Coronary artery (tissue), 2 donors: ENCODE results near the gene CADPS.

Experiments used
- DNase-seq: peaks from one replicate; pipeline ENCODE4 v3.0.0-alpha.2; 2017; ENCODE audit warnings: low spot score
- H3K27ac ChIP-seq, 2 donors: fragments of 200-600 bp; sonication (generic); one replicate each; pipeline ENCODE4 v1.5.1; 2016 to 2019
- H3K4me3 ChIP-seq: fragments of 200-600 bp; sonication (generic); 2 replicates; pipeline ENCODE4 v1.5.1; 2016; ENCODE audit warnings: mild to moderate bottlenecking, moderate library complexity
- TF ChIP-seq, protein P1 (sequence below): fragments of 200-600 bp; sonication (generic); IDR thresholded peaks from one replicate; pipeline ENCODE4 v1.5.1; 2019; ENCODE audit warnings: antibody characterized with exemption

CADPS gene

DNA sequence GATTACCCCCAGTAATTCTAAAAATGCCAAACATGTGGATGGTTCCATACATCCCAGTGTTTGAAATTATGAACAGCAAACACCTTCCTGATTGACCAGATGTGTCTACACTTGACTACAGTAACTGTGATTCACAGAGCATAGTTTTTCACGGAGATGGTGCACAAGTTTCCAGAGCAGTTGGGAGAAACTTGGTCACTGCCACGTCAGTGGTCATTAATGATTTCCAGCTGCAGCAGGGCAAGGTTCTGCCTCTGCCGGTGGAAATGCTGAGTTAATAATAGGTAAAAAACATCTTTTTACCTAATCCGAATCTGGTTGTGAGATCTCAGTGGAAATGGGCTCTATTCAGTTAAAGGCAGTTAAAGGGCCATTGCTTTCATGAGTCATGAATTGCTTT lies 347.7 kb downstream of the CADPS start:
- no peak for DNase-seq
- TF ChIP-seq, protein P1, sequence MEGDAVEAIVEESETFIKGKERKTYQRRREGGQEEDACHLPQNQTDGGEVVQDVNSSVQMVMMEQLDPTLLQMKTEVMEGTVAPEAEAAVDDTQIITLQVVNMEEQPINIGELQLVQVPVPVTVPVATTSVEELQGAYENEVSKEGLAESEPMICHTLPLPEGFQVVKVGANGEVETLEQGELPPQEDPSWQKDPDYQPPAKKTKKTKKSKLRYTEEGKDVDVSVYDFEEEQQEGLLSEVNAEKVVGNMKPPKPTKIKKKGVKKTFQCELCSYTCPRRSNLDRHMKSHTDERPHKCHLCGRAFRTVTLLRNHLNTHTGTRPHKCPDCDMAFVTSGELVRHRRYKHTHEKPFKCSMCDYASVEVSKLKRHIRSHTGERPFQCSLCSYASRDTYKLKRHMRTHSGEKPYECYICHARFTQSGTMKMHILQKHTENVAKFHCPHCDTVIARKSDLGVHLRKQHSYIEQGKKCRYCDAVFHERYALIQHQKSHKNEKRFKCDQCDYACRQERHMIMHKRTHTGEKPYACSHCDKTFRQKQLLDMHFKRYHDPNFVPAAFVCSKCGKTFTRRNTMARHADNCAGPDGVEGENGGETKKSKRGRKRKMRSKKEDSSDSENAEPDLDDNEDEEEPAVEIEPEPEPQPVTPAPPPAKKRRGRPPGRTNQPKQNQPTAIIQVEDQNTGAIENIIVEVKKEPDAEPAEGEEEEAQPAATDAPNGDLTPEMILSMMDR = no peak
- no peak overlapping the region for H3K27ac ChIP-seq
- H3K4me3 ChIP-seq = no peak overlapping the region

DNA sequence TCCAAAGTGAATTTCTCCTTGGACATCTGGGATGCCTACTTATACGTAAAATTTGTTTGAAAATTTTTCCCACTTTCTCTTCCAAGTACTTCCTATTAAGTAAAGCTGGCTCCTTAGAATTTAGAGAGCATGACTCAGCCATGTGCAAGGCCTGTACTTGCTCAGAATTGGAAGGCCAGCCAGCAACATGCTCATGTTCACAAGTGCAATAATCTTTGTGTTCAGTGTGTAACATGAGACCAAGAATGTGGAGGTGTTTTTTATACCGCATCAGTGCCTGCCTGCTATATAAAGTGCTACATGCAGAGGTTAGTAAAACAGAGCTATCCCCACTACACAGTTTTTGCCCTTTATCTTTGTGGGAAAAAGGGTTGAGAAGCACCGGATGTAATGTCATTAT lies 349.9 kb downstream of the CADPS start:
- DNase-seq = no peak
- TF ChIP-seq, protein P1 = no peak
- no peak overlapping the region for H3K4me3 ChIP-seq
- H3K27ac ChIP-seq = no peak overlapping the region

DNA sequence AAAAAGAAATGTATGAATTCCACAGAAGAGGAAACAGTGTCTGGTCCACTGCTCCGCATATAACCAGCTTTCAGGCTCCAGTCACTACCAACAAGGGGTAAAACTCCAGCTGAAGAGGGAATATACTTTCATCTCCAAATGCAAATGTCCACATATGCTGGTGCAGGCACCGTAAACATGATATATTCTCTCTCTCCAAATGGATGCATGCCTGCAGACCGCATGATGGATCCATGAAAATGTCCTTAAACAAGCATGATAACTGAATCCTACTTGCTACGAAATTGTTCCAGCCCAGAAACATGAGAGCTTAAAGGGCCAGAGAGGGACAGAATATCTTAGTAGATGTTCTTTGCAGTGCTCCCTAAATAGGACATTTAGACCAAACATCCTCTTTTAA lies 351.5 kb downstream of the CADPS start:
- TF ChIP-seq, protein P1 = no peak
- Histone ChIP-seq H3K4me3 (no peak overlapping the region), H3K27ac (no peak overlapping the region)
- no peak for DNase-seq

DNA sequence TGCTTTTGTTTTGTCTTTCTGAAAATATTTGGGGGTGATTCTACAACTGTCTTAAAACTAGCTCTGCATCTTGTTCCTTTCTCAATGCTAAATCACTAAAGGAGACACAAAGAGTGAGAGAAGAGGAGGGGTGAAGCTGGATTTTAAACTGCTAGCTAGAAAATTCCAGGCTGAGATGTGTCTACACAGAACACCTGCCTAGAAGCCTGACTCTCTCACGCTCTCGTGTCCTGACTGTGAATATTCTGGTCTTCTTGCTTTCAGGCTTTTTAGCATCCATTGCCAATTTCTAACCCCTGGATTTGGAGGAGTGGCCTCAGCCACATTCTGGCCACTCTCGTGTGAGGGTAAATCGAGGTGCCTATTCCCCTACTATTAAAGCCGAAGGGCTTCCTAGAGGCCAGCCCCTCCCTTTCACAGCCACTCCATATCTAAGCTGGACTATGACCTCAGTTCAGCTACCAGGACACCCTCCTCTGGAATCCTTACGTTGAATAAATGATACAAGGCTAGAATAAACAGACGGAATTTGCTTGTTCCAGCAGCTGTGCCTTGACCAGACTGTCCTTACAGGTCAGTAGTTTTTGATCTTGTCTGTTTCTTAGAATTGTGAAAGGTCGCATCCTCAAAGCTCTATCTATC lies 353.6 kb downstream of the CADPS start:
- TF ChIP-seq, protein P1 = no peak
- DNase-seq = no peak
- Histone ChIP-seq H3K27ac (no peak overlapping the region), H3K4me3 (no peak overlapping the region)

DNA sequence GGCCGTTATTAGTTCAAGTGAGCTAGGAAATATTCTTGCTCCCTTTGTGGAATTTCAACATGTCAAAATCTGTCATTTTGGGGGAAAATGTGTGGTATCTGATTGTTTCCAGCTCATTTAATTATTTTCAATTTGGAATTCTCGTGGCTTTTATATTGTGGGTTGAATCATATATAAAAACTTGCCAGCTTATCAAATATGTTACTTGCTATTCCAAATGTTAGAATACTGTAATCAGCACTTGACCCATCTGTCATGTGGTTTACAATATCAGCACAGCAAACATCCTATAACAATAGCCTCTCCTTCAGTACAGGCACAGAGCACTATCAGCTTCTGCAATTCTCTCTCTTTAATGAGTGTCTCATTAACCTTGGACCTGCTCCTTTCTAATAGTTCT lies 371.7 kb downstream of the CADPS start:
- Histone ChIP-seq H3K4me3 (no peak overlapping the region), H3K27ac (no peak overlapping the region)
- DNase-seq = no peak
- TF ChIP-seq, protein P1 = no peak

DNA sequence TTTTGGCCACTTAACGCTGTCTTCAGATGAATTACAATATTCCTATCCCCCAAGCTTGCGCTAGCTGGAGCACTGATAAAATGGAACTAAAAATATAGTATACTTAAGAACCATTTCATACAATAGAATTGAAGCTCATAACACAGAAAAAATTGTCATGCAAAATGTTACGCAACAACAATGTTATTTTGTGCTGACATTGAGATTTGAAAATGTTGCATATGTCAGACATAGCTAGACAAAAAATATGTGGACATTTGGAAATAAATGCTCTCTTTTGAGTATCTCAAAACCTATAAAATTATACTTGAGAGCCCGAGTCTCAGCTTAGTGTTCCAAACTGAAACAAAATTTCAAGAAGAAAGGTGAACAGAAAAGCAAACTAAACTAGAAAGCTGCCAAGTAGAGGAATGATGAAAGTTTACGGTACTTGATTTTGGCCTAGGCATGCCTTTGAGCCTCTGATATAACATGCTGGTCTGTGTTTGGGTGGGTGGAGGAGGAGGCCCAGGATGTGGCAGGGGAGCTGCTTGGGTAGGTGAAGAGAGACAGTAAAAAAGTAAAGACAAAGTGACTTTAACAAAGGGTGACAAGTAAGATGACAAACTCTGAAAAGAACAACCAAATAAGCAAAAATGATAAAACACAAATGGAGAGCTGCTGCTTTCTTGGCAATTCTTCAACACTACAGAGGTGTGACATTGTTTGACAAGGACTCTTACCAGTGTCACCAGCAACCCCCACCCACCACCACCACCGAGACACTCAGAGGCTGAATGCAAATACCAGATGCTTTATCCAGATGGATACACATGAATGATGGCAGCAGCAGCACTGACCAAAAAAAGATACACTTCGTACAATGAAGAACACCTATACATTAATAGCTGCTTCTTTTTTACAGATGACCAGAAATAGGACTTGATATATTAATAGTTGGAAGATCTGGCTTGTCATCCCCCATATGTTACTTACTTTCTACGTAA lies 372.6 kb downstream of the CADPS start:
- TF ChIP-seq, protein P1 = no peak
- H3K4me3 ChIP-seq = no peak overlapping the region

More for the DNA sequence above, 372.6 kb downstream of the CADPS start:
- no peak overlapping the region for H3K27ac ChIP-seq
- no peak for DNase-seq
